Measurements from ENCODE around the gene KIF17.
A peak's percentile ranks its signal among the peaks of the same experiment; 100 is the strongest.
"Not testable (repeated sequence)": the region's sequence is repeated elsewhere in the genome, so short reads cannot be mapped to it uniquely, and the experiment has no call there.

KIF17 gene

DNA sequence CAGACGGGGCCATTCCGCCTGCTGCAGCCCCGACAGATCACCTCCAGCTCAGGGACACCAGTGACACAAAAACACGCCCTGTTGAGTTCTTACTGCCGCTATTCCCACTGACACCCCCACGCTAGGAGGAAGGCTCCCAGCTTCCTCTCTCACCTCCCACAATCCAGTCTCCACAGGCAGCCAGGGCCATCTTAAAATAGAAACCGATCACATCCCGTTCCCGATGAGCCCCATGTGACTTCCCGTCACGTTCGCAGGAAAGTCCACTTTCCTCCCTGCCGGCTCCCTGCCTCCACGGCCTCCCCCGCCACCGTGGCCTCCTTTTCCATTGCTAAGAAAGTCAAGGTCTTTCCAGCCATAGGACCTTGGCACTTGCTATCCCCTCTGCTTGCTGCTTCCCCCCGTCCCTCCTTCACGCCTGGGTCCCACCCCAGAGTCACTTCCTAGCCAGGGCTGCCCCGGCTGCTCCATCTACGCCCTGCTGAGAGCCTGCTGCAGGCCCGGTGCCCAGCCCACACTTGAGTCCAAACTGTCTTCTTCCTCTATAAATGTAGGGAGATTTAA is 32.6 kb downstream of the KIF17 start:
- DNase-seq, result no peak

DNA sequence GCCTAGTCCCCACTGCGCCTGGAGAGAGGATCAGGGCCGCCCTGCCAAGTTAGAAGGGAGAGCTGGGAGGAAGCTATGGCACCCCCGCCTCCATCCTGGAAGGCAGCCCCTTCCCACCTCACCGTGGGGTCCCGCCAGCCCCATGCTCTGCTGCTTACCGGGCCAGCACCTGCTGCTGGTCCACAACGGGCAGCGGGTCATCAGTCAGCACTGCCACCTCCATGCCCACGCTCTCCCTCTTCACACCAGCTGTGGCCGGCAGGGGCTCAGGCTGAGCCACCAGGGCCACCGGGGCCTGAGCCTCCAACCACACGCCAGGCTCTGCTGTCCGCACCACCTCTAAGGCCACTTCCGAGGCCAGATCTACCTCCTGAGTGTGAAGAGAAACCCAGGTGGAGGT is 33.2 kb downstream of the KIF17 start:
- DNase-seq, result no peak

DNA sequence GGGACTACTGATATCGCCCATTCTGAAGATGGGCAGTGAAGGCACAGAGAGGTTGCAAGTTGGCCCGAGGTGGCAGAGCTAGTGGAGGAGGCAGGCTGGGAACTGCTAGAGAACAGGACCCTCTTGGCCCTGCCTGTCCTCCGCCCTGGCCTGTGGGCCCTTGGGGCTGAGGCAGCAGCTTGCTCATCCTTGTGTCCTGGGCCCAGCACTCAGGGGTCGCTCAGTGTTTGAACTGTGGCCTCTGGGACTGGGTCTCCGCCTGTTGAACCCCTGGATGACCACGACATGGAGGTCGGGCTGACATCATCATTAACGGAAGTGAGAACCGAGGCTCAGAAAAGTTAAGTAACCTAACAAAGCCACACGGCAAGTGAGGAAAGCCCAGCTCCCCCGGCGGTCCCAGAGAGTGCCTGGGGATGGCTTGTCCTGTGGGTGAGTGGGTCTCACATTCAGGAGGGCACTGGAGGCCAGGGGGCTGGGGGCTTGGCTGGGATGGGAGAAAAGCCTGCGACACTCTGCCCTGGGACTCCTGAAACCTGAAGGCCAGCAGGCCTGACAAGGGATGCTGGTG is 33.7 kb downstream of the KIF17 start:
- DNase-seq, result no peak

DNA sequence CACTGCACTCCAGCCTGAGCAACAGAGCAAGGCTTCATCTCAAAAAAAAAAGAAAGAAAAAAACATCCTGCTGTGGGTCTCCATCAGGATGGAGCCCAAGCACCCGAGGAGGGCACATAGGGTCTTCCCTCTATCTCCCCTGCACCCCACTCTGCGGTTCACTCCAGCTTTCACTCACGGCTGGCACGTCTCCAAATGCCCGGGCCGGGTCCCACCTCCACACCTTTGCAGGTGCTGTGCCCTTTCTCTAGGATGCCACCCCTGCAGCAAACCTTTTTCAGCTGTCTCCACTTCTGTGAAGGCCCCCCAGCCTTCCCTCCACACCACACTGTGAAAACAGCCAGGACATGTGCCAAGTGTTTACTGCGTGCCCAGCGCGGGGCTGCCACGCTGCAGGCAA is 34.2 kb downstream of the KIF17 start:
- no peak for DNase-seq

DNA sequence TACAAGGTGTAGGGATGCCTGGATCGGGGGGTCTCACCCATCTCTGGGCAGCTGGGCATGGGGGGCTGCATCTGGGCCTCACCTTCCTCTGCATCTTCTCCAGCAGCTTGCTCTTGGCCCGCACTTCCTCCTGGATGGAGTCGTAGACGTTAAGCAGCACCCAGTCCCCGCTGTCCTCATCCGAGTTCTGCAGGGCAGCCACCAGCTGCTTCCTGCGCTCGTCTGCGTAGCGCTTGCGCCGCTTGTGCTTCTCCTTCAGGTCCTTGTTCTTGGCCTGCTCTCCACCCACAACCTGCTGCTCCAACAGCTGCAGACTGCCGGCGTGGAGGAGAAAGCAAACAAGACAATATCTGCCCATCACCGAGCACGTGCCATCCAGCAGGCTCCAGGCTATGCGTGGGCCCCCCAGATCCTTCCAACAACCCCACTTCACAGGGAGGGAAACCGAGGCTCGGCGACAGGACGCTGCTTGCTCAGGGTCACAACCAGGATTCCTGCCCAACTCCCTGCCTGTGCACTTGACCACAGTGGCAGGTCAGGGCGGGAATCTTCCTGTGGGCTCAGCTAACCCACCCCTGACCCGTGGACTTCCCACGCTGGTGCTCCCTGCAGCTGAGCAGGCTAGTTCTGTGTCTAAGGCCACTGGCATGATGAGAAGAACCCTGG is 35.1 kb downstream of the KIF17 start:
- no peak for DNase-seq

DNA sequence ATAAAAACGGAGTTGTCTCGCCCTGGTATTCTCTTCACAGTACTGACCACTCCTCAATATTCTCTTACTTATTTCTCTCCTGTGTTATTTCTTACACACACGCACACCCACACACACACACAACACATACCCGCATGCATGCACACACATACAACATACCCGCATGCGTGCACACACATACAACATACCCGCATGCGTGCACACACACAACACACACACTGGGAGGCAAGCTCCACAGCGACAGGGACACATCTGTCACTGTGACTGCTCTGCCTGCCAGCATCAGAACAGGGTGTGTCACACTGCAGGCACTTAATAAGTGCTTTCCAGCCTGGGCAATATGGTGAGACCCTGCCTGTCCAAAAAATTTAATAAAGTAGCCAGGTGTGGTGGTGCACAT is 35.8 kb downstream of the KIF17 start:
- no peak for DNase-seq

DNA sequence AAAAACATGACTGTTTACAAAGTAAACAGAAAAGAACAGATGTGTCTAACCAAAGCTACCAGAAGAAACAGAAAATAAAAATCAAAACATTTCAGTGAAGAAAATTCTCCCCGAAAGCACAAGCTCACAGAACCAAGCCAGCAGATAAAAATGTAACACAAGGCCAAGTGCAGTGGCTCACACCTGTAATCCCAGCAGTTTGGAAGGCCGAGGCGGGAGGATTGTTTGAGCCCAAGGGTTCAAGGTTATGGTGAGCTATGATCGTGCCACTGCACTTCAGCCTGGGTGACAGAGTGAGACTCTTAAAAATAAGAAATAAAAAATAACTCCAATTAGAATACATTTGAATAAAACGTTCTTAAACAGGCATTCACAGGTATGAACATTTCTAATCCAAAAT is 37.5 kb downstream of the KIF17 start:
- DNase-seq, result no peak

DNA sequence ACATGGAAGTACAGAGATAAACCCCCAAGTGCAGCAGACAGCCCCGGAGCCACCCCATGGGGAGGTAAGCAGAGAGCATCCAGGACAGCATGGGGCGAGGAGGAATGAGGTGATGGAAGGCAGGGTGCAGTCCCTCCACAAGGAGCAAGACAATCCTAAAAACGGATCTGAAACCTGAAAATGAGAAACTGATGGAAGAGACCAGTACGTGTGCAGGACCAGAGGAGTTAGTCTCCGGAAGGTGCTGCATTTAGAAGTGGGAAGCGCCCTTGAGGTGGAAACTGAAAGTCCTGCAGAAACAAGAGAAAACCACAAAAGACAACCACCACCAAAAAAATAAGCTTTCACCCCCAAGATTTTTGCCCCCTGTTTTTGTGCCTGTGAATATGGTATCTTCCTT is 39.2 kb downstream of the KIF17 start:
- DNase-seq, result peak; percentile 8

DNA sequence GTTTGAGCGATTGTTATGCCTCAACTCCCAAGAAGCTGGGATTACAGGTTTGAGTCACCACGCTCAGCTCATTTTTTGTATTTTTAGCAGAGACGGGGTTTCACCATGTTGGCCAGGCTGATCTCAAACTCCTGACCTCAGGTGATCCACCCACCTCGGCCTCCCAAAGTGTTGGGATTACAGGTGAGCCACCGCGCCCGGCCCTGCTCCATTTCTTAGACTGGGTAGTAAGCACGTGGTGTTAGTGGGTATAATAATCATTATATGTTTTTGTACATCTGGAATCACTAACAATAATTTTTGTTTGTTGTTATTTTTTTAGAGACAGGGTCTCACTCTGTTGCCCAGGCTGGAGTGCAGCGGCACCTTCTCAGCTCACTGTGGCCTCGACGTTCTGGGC is 44.2 kb downstream of the KIF17 start:
- DNase-seq, result not testable (repeated sequence)

DNA sequence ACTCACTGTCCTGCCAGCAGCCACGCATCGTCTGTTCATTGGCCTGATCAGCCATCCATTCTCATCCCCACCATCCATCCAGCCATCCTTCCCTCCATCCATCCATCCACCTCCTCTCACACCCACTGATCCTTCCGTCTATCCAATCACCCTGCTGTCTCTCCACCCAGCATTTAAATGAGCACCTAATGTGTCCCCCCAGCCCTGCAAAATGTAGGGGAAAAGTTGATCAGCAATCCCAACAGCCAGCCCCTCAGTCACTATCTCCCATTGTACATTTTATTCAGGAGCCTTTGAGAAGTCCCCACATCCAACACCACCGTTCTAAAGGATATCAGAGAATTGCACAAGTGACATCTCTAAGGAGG is 45.6 kb downstream of the KIF17 start:
- no peak for DNase-seq

DNA sequence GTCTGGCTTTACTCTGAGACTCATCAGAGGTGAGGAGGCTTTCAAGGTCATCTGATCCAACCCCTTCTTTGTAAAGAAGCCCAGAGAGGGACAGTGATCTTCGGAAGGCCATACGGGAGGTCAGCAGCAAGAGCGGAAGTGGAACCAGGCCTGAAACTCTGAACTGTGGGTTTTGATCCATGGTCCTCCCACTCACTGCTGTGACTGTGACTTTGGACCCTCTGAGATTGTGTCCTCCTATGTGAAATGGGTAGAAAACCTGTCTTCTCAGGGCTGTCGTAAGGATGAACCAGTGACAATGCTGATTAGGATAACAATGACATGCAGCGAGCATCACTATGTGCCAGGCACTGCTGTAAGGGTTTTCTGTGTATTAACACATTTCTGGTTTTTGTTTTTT is 46.9 kb downstream of the KIF17 start:
- DNase-seq, result no peak

DNA sequence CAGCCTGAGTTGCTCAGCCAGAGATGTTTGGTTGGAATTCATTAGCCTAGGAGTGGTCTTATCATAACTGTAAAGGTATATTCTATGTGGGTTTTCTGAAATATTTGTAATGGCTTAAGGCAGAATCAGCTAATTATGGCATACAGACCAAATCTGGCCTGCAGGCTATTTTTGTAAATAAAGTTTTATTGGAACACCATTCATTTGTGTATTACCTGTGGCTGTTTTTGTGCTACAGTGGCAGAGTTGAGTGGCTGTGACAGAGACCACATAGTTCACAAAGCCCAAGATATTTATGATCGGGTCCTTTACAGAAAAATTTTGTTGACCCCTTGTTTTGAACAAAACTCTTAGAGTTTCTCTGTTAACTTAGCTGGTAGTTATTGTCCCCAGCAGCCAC is 49.2 kb downstream of the KIF17 start:
- no peak for DNase-seq

DNA sequence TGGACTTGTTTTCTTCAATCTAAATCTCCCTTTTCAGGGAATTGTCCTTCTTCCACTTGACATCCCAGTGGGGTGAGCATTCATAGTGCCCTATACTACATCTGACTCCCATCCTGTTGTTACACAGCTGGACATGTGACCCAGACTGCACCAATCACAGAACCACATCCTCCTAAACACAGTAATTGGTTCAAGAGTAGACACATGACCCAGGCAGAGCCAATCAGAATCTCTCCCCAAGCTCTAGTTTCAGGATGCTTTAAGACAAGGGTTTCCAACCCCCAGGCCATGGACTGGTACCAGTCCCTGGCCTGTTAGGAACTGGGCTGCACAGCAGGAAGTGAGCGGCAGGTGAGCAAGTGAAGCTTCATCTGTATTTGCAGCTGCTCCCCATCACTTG is 51.0 kb downstream of the KIF17 start:
- DNase-seq, result no peak

DNA sequence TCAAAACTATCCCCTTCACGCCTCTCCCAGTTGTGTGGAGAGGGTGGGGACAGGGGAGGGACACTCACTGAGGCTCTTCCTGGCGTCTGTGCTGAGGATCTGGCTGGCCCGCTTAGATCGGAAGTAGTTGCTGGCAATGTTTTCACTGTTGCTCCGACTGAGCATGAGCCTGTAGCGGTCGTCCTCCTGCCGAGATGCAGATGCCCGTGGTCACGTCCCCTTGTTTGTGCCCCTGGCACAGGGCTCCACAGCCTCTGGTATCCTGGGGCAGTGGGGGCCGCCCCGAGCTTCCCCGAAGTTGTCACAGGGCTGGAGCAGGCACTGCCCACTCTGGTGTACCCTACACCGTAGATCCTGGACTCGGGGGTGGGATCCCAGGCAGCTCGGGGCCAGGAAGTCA is 51.7 kb downstream of the KIF17 start:
- DNase-seq, result no peak

DNA sequence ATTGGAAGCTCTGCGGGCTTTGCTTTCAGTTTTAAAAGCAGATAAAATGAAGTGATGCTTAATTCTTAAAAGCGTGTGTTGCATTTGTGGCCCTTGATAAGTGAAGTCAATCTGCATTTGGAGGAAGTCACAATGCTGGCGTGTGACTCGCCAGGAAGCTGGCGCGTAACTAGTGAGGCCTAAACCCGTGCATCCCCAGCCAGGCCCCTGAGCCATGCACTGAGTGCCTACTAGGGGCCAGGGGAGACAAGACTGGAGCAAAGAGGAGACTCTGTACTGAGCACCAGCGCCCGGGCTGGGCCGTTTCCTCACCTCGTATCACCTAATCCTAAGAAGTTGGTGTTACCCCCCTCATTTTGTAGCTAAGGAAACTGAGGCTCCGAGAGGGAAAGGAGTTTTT is 52.1 kb downstream of the KIF17 start:
- DNase-seq, result no peak

DNA sequence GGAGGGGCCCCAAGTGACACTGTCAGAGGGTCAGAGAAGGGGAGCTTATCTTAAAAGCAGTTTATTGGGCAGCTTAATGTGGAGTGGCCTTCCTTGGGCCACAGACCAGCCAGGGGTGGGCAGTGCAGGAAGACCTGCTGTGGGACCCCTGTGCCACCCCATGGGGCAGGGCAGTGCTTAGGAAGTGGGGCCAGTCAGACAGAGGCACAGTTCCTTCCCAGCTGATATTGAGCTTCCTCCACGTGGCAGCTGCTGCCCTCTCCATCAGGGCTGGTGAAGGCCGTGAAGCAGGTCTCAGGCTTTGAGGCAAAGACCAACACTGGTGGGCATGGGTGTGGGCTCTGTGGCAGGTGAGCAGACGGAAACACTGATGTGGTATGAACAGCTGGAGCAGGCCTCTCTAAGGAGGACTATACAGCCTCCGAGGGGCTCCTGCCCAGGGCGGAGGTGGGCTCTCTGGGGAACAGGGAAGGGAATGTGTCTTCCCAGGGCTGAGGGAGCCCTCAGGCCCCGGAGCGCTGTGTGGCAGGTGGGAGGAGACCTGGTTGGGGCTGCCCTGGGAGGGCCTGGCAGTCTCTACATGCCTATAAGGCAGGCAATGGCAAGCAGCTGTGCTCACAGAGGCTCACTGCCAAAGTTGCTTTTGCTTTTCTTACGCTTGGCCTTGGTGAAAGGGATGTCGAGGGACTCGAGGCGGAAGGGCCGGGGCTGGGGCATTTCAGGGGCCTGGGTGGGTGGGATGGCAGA is 53.7 kb downstream of the KIF17 start:
- DNase-seq, result no peak

DNA sequence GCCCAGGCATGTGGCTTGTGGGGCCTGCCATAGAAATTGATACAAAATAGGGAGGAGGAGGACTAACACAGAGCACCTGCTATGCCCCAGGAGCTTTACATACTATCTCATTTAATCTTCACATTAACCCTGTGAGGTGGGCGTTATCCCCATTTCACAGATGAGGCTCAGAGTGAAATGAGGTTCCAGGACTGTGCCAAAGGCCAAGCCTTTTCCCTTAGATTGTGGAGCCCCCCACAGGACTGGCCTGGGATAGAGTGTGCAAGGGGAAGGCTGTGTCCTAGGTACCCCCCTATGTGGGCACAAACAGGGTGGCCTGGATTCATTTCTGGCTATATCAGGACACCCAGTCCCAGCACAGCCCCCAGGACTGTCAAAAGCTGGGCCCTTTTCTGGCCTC is 54.4 kb downstream of the KIF17 start:
- DNase-seq, result no peak

DNA sequence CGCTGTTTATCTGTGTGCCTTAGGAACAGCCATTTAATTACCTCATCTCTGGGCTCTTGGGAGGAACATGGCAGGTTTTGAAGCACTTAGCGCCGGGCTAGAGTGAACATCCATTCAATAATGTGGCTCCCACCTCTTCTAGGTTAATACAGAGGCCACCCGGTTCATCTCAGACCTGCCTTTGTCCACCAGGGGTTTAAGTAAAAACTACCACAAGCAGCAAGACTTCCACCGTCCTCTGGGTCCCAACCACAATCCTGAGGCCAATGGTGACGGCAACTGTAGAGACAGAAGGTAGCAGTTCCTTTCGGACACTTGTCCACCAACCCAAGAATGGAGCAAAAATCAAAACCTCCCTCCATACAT is 55.7 kb downstream of the KIF17 start:
- DNase-seq, result no peak

DNA sequence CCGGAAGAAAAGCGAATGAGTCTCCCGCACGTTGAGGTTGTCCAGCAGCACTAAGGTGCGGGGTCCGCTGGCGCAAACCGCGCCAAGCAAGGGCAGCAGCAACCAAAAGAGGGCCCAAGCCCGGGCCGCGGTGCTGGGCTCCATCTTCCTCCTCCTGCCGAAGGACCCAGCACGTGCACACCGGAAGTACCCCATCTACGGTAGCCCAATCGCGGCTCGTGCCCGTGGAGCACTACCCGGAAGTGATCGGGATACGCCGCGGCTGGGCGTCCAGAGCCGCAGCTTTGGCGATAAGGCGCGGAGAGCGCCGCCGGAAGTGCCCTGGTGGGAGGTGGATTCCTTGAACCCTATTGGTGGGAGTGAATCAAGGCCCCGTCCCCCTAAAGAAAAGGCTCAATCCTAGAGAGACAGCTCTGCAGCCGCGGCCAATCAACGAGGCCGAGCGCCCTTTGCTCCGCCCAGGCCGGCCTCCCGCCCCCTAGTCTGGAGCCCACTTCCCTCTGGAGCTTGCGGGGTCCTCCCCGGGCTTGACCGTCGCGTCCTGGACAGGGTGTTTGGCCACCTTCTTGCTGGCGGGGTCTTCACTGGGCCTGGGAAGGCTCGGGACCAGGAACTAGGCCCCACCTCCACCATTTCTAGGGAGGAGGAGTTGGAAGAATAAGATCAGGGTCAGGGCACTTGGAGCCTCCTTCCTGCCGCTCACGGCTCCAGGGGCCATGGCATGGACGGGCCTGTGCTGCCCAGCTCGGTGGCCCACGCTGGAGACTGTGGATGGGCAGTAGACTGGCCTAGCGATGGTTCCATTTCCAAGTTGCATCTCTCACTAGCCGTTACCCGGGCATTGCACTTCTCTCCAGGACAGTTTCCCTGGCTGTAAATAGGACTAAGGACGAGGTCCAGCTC is 56.3 kb downstream of the KIF17 start, which contains the start of gene DDOST:
Gene DDOST, minus strand, starts transcription at position 163 of the 903 bp plus-strand sequence. Its CDS starts 19 bp downstream, at position 144.
- peak; percentile 96 for DNase-seq

DNA sequence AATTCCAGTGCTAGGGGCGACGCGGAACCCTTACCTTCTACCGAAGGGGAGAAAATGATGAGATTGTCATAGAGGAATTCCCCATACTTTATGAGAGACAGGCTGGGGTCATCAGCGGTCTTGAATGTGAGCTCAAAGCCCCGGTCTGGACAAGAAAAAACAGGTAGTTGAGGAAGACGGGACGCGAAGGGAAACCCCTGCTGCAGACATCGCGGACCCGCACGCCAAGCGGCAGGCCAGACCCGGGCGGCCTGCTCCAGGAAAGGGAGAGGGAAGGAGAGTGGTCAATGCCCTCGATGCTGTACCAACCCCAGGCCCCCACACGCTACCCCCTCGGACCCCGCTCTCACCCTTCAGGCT is 57.0 kb downstream of the KIF17 start:
- DNase-seq, result peak; percentile 27

DNA sequence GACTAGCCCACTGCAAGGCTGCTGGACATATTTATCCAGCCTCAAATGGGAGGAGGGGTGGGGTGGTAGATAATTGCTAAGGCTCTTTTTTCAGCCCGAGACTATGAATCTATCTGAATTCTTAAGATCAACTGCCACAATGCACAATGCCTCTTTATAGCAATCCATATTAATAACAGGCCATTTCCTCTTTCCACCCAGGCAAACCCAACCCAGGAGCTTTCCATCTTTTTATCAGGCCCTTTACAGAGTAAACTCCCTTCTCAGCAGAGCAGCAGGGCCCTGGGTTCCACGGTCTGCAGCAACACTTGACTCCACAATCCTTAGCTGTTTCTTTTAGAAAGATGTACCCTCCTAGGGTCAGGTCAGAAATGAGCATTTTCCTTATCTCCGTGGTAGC is 57.4 kb downstream of the KIF17 start:
- DNase-seq, result no peak

DNA sequence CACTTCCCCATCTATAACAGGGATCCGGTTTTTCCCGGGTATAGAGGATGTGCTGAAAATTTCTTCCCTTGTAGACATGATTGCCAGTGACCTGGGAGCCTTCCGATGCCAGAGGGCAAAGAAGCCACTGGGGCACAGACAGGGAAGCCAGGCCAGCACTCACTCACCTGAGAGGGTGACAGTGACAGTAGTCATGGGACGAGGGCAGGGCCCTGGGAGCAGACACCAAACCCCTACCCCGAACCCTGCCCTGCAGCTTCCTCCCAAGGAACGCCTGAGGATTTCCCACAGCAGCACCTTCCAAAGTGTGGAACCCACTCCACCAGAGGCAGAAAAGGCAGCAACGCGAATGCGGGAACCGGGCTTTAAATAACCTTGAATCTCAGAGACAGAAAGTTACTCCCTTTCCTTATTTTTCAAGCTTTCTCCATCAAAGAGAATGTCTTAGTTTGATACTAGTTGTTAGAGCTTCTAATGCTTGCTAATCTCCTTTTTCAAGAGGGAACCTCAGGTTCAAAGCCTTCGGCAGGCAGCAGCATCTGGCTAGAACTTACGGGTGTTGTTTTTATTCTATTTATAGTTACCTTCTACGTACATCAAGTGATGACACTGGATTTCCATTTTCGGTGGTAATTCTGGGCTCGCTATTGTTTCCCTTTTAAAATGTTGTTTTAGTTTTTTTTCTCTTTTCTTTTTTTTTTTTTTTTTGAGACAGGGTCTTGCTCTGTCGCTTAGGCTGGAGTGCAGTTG is 59.5 kb downstream of the KIF17 start:
- DNase-seq, result no peak

All from CD4-positive, alpha-beta T cell treated with Interleukin-21 for 1 hour (primary cell).